ENCODE measurements around the gene LRRC38.
"Not testable (repeated sequence)": the region's sequence is repeated elsewhere in the genome, so short reads cannot be mapped to it uniquely, and the experiment has no call there.

The LRRC38 gene

DNA sequence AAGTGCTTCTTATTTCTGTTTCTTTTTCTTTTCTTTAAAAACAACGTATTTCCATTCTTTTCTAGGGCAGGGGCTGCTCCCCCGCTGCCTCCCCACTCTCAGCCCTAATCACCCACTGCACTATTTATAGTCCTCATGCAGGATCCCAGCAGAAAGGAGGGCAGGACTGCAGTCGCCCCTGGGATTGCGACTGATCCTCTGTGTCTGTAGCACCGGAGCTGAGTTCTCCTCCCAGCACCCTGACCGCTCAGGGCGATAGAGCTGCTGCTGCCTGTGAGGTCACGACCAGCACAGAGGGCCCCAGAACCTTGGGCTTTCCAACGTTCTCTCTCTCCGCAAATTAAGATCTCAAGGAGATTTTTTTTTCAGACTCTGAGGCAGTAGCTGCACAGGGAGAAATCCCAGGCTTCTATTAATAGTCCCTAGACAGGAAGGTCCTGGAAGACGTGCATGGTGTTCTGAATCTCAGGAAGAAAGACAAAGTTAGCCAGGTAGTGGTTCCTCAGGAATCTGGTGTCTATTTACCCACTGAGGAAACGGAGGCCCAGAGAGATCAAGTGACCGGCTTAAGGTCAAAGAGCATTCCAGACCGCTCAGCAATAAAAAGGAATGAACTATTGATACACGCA is 56.8 kb downstream of the LRRC38 start:
- DNase-seq = no peak

DNA sequence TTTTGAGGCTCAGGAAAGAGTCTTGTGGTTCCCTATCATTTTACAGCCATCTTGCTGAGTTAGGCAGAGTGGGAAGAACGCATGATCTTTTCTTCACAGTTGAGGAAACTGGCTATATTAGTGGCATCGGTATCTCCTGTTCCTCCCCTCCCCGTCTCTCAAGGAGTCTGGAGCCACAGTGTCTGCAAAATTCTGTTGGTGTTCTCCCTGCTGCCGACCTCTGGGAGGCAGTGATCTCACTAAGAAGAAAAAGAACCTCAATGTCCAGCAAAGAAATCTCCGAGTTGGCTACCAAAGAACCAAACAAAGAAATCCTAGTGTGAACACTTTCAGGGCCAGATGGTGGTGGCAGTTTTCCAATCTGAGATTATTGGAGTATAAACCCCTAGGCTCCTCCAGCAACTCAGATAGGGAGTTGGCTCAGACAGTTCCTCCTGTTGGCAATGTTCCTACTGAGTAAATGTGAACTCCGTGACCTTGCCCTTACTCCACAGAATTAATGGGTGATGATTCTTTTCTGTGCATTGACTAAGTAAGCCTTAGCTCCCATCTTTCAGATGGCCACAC is 62.3 kb downstream of the LRRC38 start:
- peak; percentile 50 for DNase-seq

DNA sequence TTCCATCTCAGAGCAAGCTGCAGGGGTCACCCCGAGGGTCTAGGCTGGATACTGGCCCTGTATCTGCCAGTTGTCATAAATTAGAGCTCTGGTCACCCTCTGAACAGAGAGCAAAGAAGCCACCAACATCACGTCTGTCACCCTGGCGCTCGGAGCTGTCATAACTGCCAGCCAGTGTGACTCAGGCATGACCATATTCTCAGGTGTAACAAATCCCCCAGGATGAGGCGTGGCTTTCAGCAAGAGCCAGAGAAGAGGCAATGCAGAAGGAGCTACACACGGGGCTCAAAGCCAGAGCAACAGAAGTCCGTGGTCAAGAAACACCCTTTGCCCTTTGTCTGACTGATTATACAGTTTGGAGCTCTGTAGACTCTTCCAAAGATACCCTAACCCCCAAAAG is 63.6 kb downstream of the LRRC38 start:
- DNase-seq = no peak

DNA sequence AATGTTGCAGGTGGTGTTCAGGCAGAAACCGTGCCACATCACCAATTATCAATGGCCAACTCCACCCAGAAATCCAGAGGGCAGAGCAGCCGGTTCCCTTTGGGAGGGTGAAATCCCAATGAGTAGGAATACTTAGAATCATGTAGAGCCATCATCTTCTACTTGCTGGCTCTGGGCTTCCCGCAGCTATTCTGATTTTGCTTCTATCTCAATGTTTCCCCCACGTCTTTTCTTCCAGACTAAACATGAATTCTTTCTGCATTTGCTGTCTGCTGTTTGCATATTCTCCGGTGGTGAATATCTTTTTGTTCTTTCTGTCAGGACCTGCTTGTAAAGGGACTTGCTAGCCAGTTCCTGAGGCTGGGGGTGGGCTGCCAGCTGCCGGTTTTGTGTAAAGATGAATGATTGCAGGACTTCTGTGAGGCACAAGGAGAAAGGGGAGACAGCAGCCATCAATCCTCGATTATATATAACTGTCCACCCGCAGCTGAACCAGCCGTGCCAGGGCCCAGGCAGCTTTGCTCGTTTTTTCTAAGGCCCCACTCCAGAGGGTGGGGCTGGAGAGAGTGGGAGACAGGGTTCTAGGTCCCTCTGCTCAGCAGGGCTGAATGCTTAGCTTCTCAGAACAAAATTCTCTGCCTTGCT is 70.3 kb downstream of the LRRC38 start:
- no peak for DNase-seq

DNA sequence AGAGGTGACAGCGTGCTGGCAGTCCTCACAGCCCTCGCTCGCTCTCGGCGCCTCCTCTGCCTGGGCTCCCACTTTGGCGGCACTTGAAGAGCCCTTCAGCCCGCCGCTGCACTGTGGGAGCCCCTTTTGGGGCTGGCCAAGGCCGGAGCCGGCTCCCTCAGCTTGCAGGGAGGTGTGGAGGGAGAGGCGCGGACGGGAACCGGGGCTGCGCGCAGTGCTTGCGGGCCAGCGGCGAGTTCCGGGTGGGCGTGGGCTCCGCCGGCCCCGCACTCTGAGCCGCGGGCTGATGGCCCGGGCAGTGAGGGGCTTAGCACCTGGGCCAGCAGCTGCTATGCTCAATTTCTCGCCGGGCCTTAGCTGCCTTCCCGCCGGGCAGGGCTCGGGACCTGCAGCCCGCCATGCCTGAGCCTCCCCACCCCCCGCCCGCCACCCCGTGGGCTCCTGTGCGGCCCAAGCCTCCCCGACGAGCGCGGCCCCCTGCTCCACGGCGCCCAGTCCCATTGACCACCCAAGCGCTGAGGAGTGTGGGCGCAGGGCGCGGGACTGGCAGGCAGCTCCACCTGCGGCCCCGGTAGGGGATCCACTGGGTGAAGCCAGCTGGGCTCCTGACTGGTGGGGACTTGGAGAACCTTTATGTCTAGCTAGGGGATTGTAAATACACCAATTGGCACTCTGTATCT is 74.6 kb downstream of the LRRC38 start:
- DNase-seq = not testable (repeated sequence)

DNA sequence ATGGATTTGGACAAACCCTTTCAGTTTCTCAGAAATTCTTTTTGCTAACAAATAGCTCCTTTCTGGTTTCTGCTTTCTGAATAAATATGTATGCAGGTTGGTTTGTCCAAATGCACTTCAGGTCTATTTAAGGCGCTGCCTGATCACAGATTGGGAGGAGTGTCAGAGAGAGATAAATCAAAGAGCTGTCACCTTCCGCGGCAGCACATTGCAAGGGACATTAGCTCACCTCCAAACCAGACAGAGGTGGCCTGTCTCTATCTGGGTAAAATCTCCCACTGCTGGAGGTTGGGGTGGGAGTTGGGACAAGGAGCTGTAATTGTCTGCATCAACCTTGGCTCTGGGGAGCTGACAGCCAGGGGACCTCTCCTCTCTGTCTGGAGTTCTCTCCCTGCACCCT is 78.3 kb downstream of the LRRC38 start:
- no peak for DNase-seq

DNA sequence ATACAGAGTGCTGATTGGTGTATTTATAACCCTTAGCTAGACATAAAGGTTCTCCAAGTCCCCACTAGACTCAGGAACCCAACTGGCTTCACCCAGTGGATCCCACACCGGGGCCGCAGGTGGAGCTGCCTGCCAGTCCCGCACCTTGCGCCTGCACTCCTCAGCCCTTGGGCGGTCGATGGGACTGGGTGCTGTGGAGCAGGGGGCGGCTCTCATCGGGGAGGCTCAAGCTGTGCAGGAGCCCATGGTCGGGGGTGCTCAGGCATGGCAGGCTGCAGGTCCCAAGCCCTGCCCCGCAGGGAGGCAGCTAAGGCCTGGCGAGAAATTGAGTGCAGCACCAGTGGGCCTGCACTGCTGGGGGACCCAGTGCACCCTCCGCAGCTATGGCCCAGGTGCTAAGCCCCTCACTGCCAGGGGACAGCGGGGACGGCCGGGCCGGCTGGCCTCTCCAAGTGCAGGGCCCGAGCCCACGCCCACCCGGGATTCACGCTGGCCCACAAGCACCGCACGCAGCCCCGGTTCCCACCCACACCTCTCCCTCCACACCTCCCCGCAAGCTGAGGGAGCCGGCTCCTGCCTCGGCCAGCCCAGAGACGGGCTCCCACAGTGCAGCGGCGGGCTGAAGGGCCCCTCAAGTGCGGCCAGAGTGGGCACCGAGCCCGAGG is 80.0 kb downstream of the LRRC38 start:
- not testable (repeated sequence) for DNase-seq

DNA sequence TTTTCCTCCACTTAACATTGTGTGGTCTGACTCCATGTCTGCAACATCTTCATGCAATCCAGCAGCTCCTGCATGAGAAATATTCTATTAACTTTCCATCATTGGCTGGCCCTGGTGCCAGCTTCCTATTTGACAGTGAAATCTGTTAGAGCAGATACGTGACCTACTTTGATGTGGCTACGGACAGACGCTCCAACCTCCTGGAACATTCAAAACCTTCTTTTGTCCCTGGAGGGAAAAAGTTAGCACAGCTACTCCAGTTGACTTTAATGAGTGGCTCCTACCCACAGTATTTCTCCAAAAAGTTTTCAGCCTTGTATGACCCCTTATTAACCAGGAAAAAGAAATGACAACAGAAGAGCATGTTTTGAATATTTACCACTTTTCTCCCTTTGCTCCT is 81.6 kb downstream of the LRRC38 start:
- DNase-seq = no peak

DNA sequence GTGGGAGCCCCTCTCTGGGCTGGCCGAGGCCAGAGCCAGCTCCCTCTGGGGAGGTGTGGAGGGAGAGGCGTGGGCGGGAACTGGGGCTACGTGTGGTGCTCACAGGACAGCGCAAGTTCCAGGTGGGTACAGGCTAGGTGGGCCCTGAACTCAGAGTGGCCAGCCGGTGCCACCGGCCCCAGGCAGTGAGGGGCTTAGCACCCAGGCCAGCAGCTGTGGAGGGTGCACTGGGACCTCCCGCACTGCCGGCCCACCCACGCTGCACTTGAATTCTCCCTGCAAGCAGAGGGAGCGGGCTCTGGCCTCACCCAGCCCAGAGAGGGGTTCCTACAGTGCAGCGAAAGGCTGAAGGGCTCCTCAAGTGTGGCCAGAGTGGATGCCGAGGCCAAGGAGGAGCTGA is 83.3 kb downstream of the LRRC38 start:
- no peak for DNase-seq
